H1 (cell line): ENCODE measurements around the gene CAPN9. TPM values are rescaled to one million over a fixed set of nuclear protein-coding genes. Genes with fewer than 3 reads are reported as not detected.

Experiments used
- CBX5 ChIP-seq: fragments of 300-800, 300-1000 bp; sonication (generic); IDR thresholded peaks from 2 replicates; pipeline ENCODE4 v1.7.1; 2016; ENCODE audit warnings: antibody characterized with exemption, low read length, low read depth
- CHD1 ChIP-seq: IDR thresholded peaks from 2 replicates; pipeline ENCODE4 v1.6.1; 2012; ENCODE audit warnings: low read depth, low read length, improper control_type of control experiment
- polyA plus RNA-seq, 7 experiments: library from polyadenylated mRNA; depleted of rRNA in 3 of 7; stranded (reverse) in 5 of 7; unstranded in 2 of 7; fragments of >200 nt in 5 of 7; fragments of 200-250 nt in 2 of 7; gene quantifications; 1 replicate in 5 of 7; 2 replicates in 1 of 7; 4 replicates in 1 of 7; pipeline versions ENCODE4 v1.2.1 to v1.2.3, GENCODE V29; 2011 to 2013; ENCODE audit warnings: missing spikeins in 2 of 7, mixed read lengths in 2 of 7
- total RNA-seq: library from RNA; stranded (reverse); fragmentation: NEBNext Ultra II Directional; extraction: Animal tissue kit (Norgen Biotek cat#: 25700); gene quantifications from 2 replicates; pipeline ENCODE4 v1.2.1, GENCODE V29; 2021

CAPN9 gene
- total and polyA plus RNA-seq, 2 of the 8 experiments (the other 6 are each of a cell fraction or from before 2014, with no cell fraction given), result 0.22 to 0.76 TPM

DNA sequence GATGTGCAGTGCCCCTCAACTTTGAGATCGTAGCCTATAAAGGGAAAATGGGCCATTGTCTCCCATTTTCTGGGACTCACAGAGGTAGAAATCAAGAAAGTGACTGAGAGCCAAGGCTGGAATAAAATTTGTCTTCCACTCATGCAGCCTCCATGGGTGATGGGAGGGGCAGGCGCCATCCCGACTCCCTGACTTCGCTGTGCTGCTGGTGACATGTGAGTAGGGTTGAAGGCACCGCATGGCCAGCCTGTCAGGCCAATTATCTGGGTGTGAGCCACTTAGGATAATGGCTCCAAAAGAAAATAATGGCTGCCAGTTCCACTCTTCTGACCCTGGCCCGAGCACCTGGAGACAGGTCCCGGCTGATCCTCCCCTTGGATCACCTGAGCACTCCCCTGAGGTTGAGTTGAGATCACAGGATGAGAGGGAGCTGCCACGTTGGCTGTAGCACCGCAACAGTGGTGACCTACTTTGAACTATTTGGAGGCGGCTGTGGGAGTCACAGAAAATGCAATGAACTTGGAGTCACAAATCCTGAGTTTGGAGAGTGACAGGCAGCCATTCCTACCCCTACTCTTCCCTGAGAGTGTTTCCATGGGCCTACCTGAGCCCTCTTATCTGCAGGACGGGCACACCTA lies 26.3 kb downstream of the CAPN9 start (continued):
- TF ChIP-seq CBX5, result no peak
- TF ChIP-seq CHD1, result no peak
- TF ChIP-seq, all 59 proteins: peak for 0
